PFSK-1 (cell line): ENCODE results near the gene PTPRT.

Experiments
- FOXP2 ChIP-seq: optimal IDR thresholded peaks from 2 replicates; pipeline ENCODE3; 2011; ENCODE audit warnings: borderline replicate concordance, control low read depth, inconsistent platforms; ENCODE audit not compliant: insufficient read depth; ENCODE audit errors: extremely low read length, extremely low read depth
- POLR2AphosphoS5 ChIP-seq: IDR thresholded peaks from 2 replicates; pipeline ENCODE4 v1.6.1; 2012; ENCODE audit warnings: low read depth, mild to moderate bottlenecking, control low read depth, low read length, moderate library complexity
- SIN3A ChIP-seq: IDR thresholded peaks from 2 replicates; pipeline ENCODE4 v1.6.1; 2012; ENCODE audit warnings: mild to moderate bottlenecking, low read length, moderate library complexity, borderline replicate concordance; ENCODE audit not compliant: insufficient read depth
- TAF1 ChIP-seq: IDR thresholded peaks from 2 replicates; pipeline ENCODE4 v1.6.1; 2012; ENCODE audit warnings: low read length, control low read depth, borderline replicate concordance; ENCODE audit not compliant: insufficient read depth
- TF ChIP-seq, protein P1 (sequence below), 2 experiments: IDR thresholded peaks; 2 replicates each; pipeline versions ENCODE4 v1.6.1 to v1.8.0; 2011 to 2012; ENCODE audit warnings: low read depth in 2 of 2, low read length in 2 of 2, control low read depth in 1 of 2, inconsistent platforms in 1 of 2, mild to moderate bottlenecking in 1 of 2, moderate library complexity in 1 of 2; ENCODE audit not compliant: insufficient read depth in 1 of 2

DNA sequence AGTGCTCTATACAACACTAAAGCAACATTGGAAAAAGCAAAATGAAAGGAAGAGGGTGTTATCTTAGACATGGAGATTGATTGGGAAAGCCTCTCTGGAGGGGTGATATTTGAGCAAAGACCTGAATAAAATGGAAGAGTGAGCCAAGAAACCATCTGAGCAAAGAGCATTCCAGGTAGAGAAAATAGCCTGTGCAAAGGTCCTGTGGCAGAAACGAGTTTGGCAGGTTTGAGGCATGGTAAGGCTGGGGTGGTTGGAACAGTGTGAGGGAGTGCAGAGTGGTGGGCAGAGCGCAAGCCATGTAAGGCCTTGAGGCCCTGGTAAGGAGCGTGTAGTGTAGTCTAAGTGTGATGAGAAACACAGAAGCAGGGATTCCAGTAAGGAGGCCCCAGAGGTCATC, 40.0 kb upstream of the PTPRT start:
- TF ChIP-seq TAF1 (no peak), POLR2AphosphoS5 (no peak), SIN3A (no peak), FOXP2 (no peak)
- TF ChIP-seq, protein P1, sequence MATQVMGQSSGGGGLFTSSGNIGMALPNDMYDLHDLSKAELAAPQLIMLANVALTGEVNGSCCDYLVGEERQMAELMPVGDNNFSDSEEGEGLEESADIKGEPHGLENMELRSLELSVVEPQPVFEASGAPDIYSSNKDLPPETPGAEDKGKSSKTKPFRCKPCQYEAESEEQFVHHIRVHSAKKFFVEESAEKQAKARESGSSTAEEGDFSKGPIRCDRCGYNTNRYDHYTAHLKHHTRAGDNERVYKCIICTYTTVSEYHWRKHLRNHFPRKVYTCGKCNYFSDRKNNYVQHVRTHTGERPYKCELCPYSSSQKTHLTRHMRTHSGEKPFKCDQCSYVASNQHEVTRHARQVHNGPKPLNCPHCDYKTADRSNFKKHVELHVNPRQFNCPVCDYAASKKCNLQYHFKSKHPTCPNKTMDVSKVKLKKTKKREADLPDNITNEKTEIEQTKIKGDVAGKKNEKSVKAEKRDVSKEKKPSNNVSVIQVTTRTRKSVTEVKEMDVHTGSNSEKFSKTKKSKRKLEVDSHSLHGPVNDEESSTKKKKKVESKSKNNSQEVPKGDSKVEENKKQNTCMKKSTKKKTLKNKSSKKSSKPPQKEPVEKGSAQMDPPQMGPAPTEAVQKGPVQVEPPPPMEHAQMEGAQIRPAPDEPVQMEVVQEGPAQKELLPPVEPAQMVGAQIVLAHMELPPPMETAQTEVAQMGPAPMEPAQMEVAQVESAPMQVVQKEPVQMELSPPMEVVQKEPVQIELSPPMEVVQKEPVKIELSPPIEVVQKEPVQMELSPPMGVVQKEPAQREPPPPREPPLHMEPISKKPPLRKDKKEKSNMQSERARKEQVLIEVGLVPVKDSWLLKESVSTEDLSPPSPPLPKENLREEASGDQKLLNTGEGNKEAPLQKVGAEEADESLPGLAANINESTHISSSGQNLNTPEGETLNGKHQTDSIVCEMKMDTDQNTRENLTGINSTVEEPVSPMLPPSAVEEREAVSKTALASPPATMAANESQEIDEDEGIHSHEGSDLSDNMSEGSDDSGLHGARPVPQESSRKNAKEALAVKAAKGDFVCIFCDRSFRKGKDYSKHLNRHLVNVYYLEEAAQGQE (IDR thresholded peaks at IDR 0.05; ENCODE audit: insufficient read depth in 1 of 2, low read depth in 2 of 2, low read length in 2 of 2) = no peak
